Suppressor macrophage treated with lipopolysaccharide for 1 hour (primary cell): ENCODE measurements around the gene GTF2F1.
"Not testable (repeated sequence)": the region's sequence is repeated elsewhere in the genome, so short reads cannot be mapped to it uniquely, and the experiment has no call there.

Source experiments
- DNase-seq, 3 donors: peaks; one replicate each; pipeline ENCODE4 v3.0.0-alpha.2; 2020 to 2022

The GTF2F1 gene

GRCh38 chr19:6417713-6418561 is 25.0 kb upstream of the GTF2F1 start:
- DNase-seq, result peak in 1 of 3 donors; percentile 30

DNA sequence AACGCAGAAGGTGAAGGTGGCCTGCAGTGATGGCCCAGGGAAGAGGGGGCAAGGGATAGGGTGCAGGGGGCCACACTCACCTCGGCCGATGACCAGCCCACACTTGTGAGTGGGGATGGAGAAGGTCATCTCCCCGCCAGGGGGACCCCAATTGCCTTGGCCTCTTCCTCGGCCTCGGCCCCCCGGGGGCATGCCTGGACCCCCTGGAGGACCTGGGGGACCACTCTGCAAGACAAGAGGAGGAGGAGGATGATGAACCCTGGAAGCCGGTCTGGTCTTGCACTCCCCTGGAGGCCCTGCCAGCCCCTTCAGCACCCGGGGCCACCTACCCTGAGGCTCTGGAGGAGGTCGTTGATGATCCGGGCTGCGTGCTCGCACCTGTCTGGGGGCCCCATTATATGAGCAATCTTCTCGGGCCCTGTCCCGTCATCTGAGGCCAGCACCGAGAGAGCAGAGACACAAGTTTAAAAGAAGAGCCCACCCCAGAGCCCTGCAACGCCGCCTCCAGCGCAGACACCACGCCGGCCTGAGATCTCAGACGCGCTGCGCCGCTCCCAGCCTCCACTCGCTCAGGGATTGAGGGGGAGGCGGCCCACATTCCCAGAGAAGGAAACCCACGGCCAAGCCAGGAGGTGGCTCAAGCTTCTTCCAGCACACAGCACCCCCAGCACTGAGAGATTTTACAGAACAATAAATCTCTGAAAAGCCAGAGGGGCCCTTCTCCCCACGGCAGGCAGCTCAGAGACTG is 23.9 kb upstream of the GTF2F1 start:
- DNase-seq, result no peak

GRCh38 chr19:6415591-6416190 is 22.7 kb upstream of the GTF2F1 start:
- no peak for DNase-seq

DNA sequence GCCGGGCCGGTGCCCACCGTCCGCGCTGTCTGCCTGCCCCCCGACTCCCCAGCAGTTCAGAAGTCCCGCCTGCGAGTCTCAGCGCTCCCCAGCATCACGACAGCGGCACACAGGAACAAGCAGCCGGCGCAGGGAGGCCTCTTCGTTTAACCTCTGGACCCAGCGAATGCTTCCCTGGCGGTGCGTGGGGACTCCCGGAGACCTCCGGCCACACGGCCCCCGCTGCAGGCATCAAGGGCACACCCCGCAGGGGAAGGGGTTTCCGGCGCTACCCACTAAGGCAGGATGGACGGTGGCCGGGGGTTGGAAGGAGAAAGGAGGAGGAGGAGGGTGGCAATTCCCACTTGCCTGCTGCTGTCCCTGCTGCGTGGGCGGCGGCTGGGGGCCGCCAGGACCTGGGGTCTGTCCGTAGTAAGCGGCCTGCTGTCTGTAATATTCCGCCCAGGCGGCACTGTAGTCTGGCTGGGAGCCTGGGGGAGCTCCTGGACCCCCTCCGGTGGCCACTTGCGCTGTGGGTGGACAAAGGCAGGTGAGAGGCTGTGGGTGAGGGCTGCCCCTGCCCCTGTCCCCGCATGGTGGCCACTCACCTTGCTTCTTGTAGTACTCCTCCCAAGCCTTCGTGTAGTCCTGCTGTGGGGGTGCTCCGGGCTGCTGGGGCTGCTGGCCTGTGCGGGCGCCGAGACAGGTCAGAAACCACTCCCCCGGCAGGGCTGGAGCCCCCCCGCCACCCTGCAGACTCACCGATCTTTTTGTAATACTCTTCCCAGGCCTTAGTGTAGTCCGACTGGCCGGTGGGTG is 22.0 kb upstream of the GTF2F1 start:
- no peak for DNase-seq

GRCh38 chr19:6413721-6414643 is 21.0 kb upstream of the GTF2F1 start:
- DNase-seq, result no peak

GRCh38 chr19:6413291-6413690 is 20.3 kb upstream of the GTF2F1 start:
- DNase-seq, result no peak

DNA sequence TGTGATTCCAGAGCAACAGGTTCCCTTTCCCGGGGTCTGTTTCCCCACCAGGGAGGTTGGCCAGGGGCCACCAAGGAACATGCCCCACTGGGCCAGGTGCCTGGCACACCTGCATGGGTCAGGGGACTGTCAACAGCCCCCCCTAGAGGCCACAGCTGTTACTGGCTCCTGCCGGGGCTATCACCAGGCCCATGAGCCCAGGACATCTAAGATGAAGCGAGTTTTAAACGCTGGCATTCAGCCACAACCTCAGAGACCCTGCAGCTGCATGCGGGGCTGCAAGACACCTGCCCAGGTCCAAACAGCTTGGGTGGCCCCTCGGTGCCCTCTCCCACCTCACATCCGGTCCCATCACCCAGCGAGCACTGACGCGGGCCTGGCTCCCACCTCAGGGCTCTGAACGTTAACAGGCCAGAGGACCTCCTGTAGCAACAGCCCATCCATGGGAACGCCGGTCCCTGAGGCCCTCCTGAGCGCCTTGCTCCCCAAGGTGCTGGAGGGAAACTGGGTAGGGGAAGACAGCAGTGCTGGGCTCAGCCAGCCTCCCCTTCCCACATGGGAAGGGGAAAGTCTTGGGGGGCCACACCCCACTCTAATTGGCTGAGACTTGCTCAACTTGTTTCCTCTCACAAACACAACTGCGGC is 19.6 kb upstream of the GTF2F1 start:
- peak in 2 of 3 donors; percentile 17 to 30 for DNase-seq

- DNase-seq, result no peak
These were observed 19.1 kb upstream of the GTF2F1 start for GRCh38 chr19:6412061-6412446.

DNA sequence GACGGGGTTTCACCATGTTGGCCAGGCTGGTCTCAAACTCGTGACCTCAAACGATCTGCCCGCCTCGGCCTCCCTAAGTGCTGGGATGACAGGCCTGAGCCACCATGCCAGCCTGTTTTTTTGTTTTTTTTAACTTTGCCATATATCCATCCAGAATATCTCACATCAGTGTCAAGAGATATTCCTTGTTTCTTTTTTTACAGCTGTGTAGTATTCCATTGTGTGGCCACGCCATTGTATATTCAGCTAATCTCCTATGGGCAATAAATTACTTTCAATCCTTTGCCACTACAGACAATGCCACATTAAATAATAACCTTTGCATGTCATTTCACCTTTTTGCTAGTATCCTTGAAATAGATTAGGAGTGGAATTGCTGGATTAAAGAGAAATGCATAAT is 16.4 kb upstream of the GTF2F1 start:
- DNase-seq, result no peak

- peak in 2 of 3 donors; percentile 50 to 61 for DNase-seq
These were observed 13.4 kb upstream of the GTF2F1 start for GRCh38 chr19:6406401-6406800.

DNA sequence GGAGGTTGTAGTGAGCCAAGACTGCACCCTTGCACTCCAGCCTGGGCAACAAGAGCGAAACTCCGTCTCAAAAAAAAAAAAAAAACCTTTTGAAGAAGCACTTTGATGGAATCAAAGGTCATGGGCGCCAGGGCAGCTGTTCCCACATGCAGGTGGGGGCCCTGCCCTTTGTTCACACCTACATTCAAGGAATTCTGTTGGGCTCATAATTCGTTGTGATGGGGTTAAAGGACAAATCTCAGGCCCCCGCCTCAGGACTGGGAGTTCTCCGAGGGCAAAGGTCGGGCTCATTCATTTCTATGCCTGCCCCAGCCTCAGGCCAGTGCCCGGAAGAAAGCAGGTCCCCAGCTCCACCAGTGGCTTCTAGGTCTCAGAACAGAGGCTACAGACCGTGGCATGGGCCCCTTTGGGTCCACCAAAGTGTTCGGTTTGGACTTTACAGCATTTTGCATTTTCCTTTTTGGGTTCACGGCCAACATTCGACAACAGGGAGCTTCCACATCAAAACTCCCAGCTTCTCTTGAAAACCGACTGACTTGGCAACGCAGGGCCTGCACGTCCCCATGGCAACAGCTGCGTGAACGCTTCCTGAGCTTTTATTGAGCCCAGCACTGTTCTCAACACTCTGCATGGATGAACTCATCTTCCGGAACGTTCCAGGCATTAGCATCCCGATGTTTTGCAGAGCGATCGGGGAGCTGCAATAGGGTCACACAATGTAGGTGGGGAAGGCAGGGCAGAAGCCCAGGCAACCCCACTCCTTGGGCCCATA is 10.1 kb upstream of the GTF2F1 start:
- DNase-seq, result no peak

- no peak for DNase-seq
These were observed 9.1 kb upstream of the GTF2F1 start for GRCh38 chr19:6402058-6402457.

DNA sequence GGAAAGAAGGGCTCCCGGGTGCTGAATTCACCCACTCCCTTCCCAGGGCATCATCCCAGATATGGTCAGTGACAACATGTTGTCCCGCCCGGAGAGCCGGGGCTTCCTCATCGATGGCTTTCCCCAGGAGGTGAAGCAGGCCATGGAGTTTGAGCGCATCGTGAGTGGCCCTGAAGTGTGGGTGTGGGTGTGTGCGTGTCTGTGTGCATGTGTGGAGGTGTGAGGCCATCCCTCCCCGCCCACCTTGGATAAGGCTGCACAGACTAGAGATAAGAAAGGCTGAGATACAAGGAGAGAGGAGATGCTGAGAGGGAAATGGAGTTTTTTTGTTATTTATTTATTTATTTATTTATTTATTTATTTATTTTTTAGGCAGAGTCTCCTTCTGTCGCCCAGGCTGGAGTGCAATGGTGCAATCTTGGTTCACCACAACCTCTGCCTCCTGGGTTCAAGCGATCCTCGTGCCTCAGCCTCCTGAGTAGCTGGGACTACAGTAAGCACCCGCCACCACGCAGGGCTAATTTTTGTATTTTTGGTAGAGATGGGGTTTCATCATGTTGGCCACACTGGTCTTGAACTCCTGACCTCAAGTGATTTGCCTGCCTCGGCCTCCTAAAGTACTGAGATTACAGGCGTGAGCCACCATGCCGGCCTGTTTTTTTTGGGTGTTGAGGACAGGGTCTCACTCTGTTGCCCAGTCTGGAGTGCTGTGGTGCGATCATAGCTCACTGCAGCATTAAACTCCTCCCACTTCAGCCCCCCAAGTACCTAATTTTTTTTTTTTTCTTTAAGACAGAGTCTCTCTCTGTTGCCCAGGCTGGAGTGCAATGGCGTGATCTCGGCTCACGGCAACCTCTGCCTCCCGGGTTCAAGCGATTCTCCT is 7.3 kb upstream of the GTF2F1 start:
- not testable (repeated sequence) for DNase-seq

DNA sequence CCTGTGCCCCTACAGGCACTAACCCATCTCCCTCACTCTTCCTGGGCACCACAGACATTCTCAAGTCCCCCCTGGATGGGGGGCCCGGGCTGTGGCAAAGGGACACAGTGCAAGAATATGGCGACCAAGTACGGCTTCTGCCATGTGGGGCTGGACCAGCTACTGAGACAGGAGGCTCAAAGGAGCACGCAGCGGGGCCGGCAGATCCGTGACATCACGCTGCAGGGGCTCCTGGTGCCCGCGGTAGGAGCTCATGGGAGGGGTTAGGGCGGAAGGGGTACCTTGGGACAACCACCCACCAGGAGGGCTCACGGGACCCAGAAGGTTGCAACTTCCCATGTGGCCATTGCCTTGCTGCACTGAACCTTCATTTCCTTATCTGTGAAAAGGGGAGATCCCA is 3.3 kb upstream of the GTF2F1 start:
- no peak for DNase-seq

DNA sequence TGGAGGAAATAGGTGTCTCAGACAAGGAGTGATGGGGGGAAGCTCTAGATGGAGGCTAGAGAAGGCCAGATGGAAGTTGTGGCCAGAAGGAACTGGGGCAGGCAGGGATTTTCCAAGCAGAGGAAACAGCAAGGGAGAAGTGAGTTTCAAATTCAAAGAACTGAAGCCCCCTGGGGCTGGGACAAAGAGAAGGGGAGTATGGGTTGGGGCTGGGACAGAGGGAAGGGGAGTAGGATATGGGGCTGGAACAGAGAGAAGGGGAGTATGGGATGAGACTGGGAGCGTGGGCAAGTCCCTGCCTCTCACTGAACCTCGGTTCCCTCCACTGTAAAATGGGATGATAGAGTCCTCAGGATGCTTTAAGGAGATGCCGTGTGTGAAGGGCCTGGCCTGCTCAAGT is 1.9 kb upstream of the GTF2F1 start:
- DNase-seq, result peak in 2 of 3 donors; percentile 14 to 35

DNA sequence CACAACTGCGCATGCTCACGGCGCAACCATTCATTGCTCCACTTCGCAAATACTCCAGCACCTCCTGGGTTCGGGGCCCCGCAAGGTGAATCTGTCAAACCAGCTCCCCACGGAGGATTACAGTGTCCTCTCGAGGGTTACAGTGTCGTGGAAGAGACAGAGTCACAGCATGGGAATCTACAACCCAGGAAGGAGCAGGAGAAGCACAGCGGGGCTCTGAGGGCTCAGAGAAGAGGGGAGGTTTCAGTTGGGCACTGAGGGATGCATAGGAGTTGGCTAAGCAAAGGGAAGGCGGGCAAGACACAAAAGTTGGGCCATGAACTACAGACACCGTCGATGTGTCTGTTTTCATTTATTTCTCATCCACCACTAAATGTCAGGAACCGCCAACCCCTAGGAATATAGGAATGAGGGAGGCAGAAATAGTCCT is 1.0 kb upstream of the GTF2F1 start:
- DNase-seq, result peak in 1 of 3 donors; percentile 63

DNA sequence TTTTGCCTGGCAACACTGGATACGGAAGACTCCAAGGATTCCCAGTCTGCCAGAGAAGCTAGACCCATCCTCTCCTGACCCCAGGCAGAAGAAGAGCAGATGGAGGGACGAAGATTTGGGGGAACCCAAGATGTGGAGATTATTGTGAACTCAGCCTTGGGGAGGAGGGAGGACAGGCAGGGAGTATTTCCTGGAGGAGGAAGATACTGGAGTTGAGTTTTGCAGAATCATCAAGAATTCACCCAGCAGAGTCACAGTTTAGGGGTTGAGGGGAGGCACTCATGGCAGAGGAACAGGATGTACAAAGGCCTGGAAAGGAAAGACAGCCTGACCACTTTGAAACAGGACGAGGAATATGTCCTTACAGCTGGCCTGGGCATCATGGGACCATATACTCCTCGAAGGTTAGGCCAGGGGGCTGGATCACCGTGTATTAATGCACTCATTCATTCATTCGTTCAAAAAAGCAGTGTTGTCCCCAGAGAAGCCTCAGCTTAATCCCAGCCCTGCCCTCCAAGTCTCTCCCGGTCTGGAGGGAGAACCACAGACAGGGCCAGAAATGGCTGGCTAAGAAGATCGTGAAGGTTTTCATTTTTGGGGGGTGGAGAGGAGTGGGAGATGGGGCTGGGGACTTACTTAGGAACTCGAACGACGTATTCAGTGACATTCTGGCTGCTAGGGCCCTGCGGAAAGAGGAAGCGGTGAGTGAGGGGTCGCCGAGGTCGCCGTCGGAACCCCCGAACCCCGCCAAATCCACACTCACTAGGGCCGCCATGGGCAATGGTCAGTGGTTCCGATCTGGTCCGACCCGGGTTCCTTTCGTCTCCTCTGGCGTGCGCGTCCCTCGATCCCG is 517 bp downstream of the GTF2F1 start:
- peak in 2 of 3 donors; percentile 9 to 18 for DNase-seq

DNA sequence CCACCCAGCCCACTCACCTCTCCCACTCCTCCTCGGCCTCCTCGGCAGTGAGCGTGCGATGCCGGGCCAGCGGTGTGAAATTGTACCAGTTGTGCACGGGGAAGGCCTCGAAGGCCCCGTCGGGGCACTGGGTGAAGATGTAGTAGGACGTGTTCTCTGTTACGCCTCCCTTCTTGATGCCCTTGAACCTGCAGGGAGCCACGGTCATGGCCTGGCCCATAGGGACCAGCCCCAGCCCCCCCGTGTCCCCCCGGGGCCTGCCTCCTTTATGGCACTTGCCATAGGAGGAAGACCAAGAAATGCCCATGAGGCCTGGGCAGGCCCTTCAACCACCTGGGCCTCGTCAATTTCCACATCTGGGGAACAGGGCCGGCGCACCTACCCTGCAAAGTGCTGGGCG is 5.6 kb downstream of the GTF2F1 start:
- DNase-seq, result no peak
